Spinal cord (tissue), 10 donors: ENCODE results near the gene LPIN1. TPM values are rescaled to one million over a fixed set of nuclear protein-coding genes. Genes with fewer than 3 reads are reported as not detected.

Experiments
- DNase-seq, 6 donors: peaks; one replicate each; pipeline versions ENCODE4 v3.0.0 to v3.0.0-alpha.2; 2013 to 2015; ENCODE audit warnings: low spot score in 6 of 6, low read depth in 4 of 6
- H3K27ac ChIP-seq: one replicate; pipeline ENCODE4 v1.5.1; 2013; ENCODE audit warnings: low read depth, low read length, control low read depth
- H3K27me3 ChIP-seq: one replicate; pipeline ENCODE4 v1.6.1; 2013; ENCODE audit warnings: low read length; ENCODE audit not compliant: control insufficient read depth, insufficient read depth
- H3K36me3 ChIP-seq: one replicate; pipeline ENCODE4 v1.6.1; 2013; ENCODE audit warnings: low read length; ENCODE audit not compliant: control insufficient read depth, insufficient read depth
- H3K4me1 ChIP-seq: one replicate; pipeline ENCODE4 v1.6.1; 2013; ENCODE audit warnings: low read length; ENCODE audit not compliant: control insufficient read depth, insufficient read depth
- H3K4me3 ChIP-seq: one replicate; pipeline ENCODE4 v1.5.1; 2013; ENCODE audit warnings: low read depth, low read length, control low read depth
- H3K9me3 ChIP-seq: one replicate; pipeline ENCODE4 v1.6.1; 2013; ENCODE audit warnings: low read length; ENCODE audit not compliant: control insufficient read depth, insufficient read depth
- WGBS: methylation state at CpG from one replicate; pipeline ENCODE4 v1.1.5; 2013; ENCODE audit warnings: missing lambda C conversion rate; ENCODE audit not compliant: insufficient coverage; 5-methylcytosine and 5-hydroxymethylcytosine counted together
- polyA plus RNA-seq, 2 donors: library from polyadenylated mRNA; unstranded; fragments of 120-200 nt; gene quantifications; one replicate each; pipeline ENCODE4 v1.2.1, GENCODE V29; 2013; ENCODE audit not compliant: insufficient read length in 2 of 2
- total RNA-seq, 2 donors: library from RNA; depleted of rRNA in 1 of 2; stranded (reverse); fragments of 120-200 nt in 1 of 2; fragments of >200 nt in 1 of 2; gene quantifications; one replicate each; pipeline versions ENCODE4 v1.2.3 to v1.2.4, GENCODE V29; 2013 to 2014
- donor health status: healthy.

Gene LPIN1
- total and polyA plus RNA-seq, 4 donors = 32.9 to 40.8 (median 34.4) TPM

- DNase-seq = peak in 1 of 6 donors; percentile 33
- Histone ChIP-seq H3K9me3 (no peaks in the 10 kb centered on the region), H3K27ac (no peak overlapping the region), H3K4me1 (no peaks in the 10 kb centered on the region), H3K27me3 (no peaks in the 10 kb centered on the region), H3K4me3 (no peak overlapping the region), H3K36me3 (peaks cover 52% of the 10 kb centered on the region)
- WGBS = 79% methylated on average over 5 of the region's 11 CpGs
Measured at GRCh38 chr2:11802782-11803191, 56.4 kb downstream of the LPIN1 start.

DNA sequence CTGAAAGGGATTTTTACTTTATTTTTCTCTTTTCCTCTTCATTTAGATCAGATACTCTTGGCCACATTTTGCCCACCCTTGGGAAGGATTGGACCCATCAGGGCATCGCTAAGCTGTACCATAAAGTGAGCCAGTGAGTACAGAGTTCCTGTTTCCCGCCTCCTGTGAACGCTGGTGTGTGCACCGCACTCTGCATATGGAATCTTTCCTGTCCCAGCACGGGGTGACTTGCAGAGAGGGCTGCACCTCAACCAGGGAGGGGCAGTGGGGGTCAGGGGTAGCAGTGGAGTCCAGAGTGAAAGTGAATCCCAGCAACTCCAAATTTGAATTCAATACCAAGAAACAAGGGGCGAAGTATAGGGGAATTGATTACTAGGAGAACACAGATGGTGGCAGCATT lies 58.6 kb downstream of the LPIN1 start:
- H3K27ac ChIP-seq = no peak overlapping the region
- H3K27me3 ChIP-seq = no peaks in the 10 kb centered on the region
- peaks cover 49% of the 10 kb centered on the region for H3K36me3 ChIP-seq
- DNase-seq = no peak
- H3K4me3 ChIP-seq = no peak overlapping the region
- WGBS = 92% methylated on average over 6 of the region's 6 CpGs
- H3K4me1 ChIP-seq = no peaks in the 10 kb centered on the region
- no peaks in the 10 kb centered on the region for H3K9me3 ChIP-seq

GRCh38 chr2:11805920-11806319 lies 59.5 kb downstream of the LPIN1 start:
- Histone ChIP-seq H3K27me3 (no peaks in the 10 kb centered on the region), H3K36me3 (peaks cover 56% of the 10 kb centered on the region), H3K27ac (no peak overlapping the region), H3K4me1 (no peaks in the 10 kb centered on the region), H3K4me3 (no peak overlapping the region), H3K9me3 (no peaks in the 10 kb centered on the region)
- no peak for DNase-seq
- WGBS = 100% methylated on average over 2 of the region's 6 CpGs

DNA sequence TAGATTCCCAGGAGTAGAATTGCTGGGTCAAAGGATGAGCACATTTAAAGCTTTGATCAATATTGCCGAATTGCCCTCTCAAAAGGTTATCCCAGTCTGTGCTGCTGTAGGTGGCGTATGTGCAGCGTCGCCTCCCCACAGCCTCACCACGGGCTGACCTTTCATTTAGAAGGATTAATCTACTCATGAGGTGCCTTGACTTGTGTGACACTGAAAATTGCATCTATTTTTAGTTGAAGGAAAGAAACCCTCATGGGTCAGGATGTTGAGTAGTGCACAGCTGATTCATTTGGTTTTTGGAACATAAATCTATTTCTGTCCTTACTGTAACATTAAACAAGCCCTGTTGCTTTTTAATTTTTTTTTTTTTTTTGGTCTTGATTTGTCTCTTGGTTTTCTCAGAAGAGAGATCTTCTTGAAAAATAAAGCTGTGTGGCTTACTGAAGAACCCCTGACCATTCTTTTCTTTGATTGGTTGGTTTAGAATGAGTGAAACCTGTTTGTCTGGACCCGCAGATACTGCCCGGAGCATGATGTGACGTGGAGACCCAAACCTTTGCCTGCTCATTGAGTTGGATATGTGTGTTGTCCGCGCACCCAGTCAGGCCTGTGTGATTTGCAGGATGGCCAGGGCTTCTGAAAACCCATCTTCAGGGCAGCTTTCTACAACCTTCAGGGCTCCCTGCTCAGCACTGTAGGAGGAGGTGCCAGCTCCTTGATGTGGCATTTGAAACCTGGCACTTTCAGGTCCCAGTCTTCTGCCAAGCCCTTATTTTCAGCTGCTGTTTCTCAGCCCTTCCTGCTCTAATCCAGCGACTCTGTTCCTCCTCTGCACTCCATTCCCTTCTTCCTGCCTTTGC lies 61.0 kb downstream of the LPIN1 start:
- H3K27me3 ChIP-seq = no peaks in the 10 kb centered on the region
- H3K36me3 ChIP-seq = peaks cover 60% of the 10 kb centered on the region
- DNase-seq = peak in 1 of 6 donors; percentile 11
- no peak overlapping the region for H3K27ac ChIP-seq
- WGBS = 97% methylated on average over 4 of the region's 11 CpGs
- H3K4me3 ChIP-seq = no peak overlapping the region
- no peaks in the 10 kb centered on the region for H3K9me3 ChIP-seq
- no peaks in the 10 kb centered on the region for H3K4me1 ChIP-seq

DNA sequence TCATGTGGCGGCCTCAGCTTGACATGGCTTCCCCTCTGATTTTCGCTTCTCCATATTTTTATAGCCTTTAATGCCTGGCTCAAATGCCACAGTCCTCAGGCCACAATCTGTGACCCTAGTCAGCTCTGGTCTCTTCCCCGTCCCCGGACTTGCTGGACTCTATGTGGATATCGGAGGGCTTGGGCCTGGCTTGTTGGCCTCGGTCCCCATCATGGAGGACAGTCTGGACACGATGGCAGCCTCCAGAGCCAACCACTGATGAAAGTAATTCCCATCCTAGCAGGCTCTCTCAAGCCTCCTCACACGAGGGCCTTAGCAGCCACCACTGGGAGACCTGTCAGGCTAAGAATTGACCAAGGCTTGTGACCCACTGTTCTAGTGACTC lies 61.6 kb downstream of the LPIN1 start:
- Histone ChIP-seq H3K27me3 (no peaks in the 10 kb centered on the region), H3K9me3 (no peaks in the 10 kb centered on the region), H3K4me3 (no peak overlapping the region), H3K4me1 (no peaks in the 10 kb centered on the region), H3K27ac (no peak overlapping the region), H3K36me3 (peaks cover 61% of the 10 kb centered on the region)
- DNase-seq = no peak
- WGBS = 97% methylated on average over 7 of the region's 8 CpGs

DNA sequence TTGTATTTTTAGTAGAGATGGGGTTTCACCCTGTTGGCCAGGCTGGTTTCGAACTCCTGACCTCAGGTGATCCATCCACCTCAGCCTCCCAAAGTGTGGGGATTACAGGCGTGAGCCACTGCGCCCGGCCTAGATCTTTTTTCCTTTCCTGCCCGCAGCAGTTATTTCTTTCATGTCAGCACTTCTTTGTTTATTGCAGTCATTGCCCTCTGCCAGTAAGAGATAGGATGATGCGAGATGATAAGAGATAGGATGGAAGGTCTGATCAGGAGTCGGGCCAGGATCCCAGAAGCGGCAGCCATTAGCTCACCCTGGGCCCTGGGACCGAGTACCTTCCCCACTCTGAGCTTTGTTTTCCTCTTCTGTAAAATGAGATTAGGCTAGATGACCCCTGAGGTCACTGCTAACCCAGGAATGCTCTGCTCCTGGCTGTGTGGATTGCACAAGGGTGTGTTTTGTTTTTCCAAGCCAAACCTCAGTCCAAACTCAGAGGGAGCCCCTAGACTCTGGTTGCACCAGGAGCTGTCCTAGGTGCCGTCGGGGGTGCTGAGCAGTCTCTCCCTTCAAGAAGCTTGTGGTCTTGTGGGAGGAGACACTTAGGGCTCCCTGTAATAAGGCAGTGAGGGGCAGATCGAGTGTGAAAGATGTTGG lies 63.3 kb downstream of the LPIN1 start:
- Histone ChIP-seq H3K27ac (no peak overlapping the region), H3K4me3 (no peak overlapping the region), H3K27me3 (no peaks in the 10 kb centered on the region), H3K36me3 (peaks cover 56% of the 10 kb centered on the region), H3K9me3 (no peaks in the 10 kb centered on the region), H3K4me1 (no peaks in the 10 kb centered on the region)
- WGBS = 91% methylated on average over 8 of the region's 12 CpGs
- no peak for DNase-seq

GRCh38 chr2:11810237-11810977 lies 64.0 kb downstream of the LPIN1 start:
- Histone ChIP-seq H3K27ac (no peak overlapping the region), H3K9me3 (no peaks in the 10 kb centered on the region), H3K4me3 (no peak overlapping the region), H3K36me3 (peaks cover 56% of the 10 kb centered on the region), H3K4me1 (no peaks in the 10 kb centered on the region), H3K27me3 (no peaks in the 10 kb centered on the region)
- no peak for DNase-seq
- 82% methylated on average over 7 of the region's 12 CpGs for WGBS

GRCh38 chr2:11811036-11811654 lies 64.7 kb downstream of the LPIN1 start:
- Histone ChIP-seq H3K4me3 (no peak overlapping the region), H3K4me1 (no peaks in the 10 kb centered on the region), H3K9me3 (no peaks in the 10 kb centered on the region), H3K27me3 (no peaks in the 10 kb centered on the region), H3K27ac (no peak overlapping the region), H3K36me3 (peaks cover 51% of the 10 kb centered on the region)
- WGBS = 86% methylated on average over 5 of the region's 6 CpGs
- DNase-seq = no peak

GRCh38 chr2:11812466-11813248 lies 66.2 kb downstream of the LPIN1 start:
- Histone ChIP-seq H3K9me3 (no peaks in the 10 kb centered on the region), H3K27me3 (no peaks in the 10 kb centered on the region), H3K27ac (no peak overlapping the region), H3K4me1 (no peaks in the 10 kb centered on the region), H3K4me3 (no peak overlapping the region), H3K36me3 (peaks cover 50% of the 10 kb centered on the region)
- whole genome bisulfite sequencing = 93% methylated on average over 21 of the region's 25 CpGs
- no peak for DNase-seq
